ENCODE results near the gene CAPNS2. TPM values are rescaled to one million over a fixed set of nuclear protein-coding genes. Genes with fewer than 3 reads are reported as not detected.

The CAPNS2 gene
- total and polyA plus RNA-seq, 2 of the 13 experiments (the other 11 are each of a cell fraction or from before 2014, with no cell fraction given): 0.29 TPM; not detected in 1

GRCh38 chr16:55572439-55572838 is 6.0 kb downstream of the CAPNS2 start:
- FAIRE-seq (no peak), DNase-seq (ENCODE audit: low spot score) (no peak), ATAC-seq (no peak)
- Histone ChIP-seq H3K4me2 (ENCODE audit: low read depth, low read length) (no peak overlapping the region), H3K27me3 (ENCODE audit: control insufficient read depth in 1 of 2, insufficient read depth in 2 of 2, low read length in 2 of 2) (no peaks in the 10 kb centered on the region), H3K36me3 (replicated peaks in 1 of 2; ENCODE audit: control insufficient read depth in 1 of 2, insufficient read depth in 2 of 2, low read length in 2 of 2) (no peaks in the 10 kb centered on the region), H4K20me1 (ENCODE audit: insufficient read depth, low read length) (no peaks in the 10 kb centered on the region), H3K4me3 (replicated peaks in 1 of 3; ENCODE audit: insufficient read depth in 1 of 3, low read depth in 2 of 3, low read length in 3 of 3) (no peak overlapping the region), H3K79me2 (ENCODE audit: insufficient read depth, low read length) (no peaks in the 10 kb centered on the region), H3K9ac (ENCODE audit: insufficient read depth, low read depth, low read length) (no peak overlapping the region), H3K9me3 (ENCODE audit: low read length) (no peaks in the 10 kb centered on the region), H3K27ac (ENCODE audit: extremely low read length, insufficient read depth, low read length) (no peak overlapping the region), H3K4me1 (ENCODE audit: insufficient read depth, low read length) (peaks cover 21% of the 10 kb centered on the region), H2AFZ (ENCODE audit: low read length) (no peak overlapping the region)
- intact Hi-C loops (cut with micrococcal nuclease; ENCODE audit: unreplicated experiment): no loop called here
- WGBS (ENCODE audit: low lambda C conversion rate): 88% methylated on average over 4 of the region's 4 CpGs
- TF ChIP-seq RORA (CRISPR knock-in tag; IDR thresholded peaks at IDR 0.05) (no peak), ZSCAN30 (CRISPR knock-in tag; IDR thresholded peaks at IDR 0.05) (no peak), DRAP1 (CRISPR knock-in tag; IDR thresholded peaks at IDR 0.05) (no peak), ZNF646 (CRISPR knock-in tag; IDR thresholded peaks at IDR 0.05) (no peak), GABPA (IDR thresholded peaks at IDR 0.05; ENCODE audit: low read depth, low read length) (no peak), GABPA (CRISPR knock-in tag; IDR thresholded peaks at IDR 0.05; ENCODE audit: low read depth) (no peak), AKAP8 (CRISPR knock-in tag; IDR thresholded peaks at IDR 0.05) (no peak), ZNF431 (CRISPR knock-in tag; IDR thresholded peaks at IDR 0.05; ENCODE audit: borderline replicate concordance, low read depth) (no peak), MIER2 (CRISPR knock-in tag; IDR thresholded peaks at IDR 0.05) (no peak), NCOA1 (CRISPR knock-in tag; IDR thresholded peaks at IDR 0.05) (no peak)
- POLR2A ChIA-PET: no interaction called here
- in situ Hi-C loops (cut with HindIII; ENCODE audit: extremely low pct_ligation_motif_present, low pct_unique_long_range_greater_than_20kb): no loop called here
- BruUV-seq (replicated peaks): no TSS peak
- CTCF ChIA-PET (ENCODE audit: low intra/inter-chr PET ratio, low total read pairs): no interaction called here
